Spleen (tissue), 11 donors: ENCODE measurements around the gene PTGIR. TPM values are rescaled to one million over a fixed set of nuclear protein-coding genes. Genes with fewer than 3 reads are reported as not detected.

ENCODE experiments used
- DNase-seq: peaks from one replicate; pipeline ENCODE4 v3.0.0-alpha.2; 2020
- H3K27ac ChIP-seq, 8 donors: fragments of 200-600 bp; sonication (generic) in 7 of 8; 1 replicate in 4 of 8; 2 replicates in 4 of 8; pipeline versions ENCODE4 v1.5.0 to v1.8.0; 2016 to 2021; ENCODE audit warnings: inconsistent platforms in 4 of 8, mild to moderate bottlenecking in 4 of 8, moderate library complexity in 1 of 8
- H3K27me3 ChIP-seq, 7 donors: fragments of 200-600 bp; sonication (generic) in 6 of 7; replicated peaks in 1 of 7; 1 replicate in 4 of 7; 2 replicates in 3 of 7; pipeline versions ENCODE4 v1.5.0 to v1.8.0; 2016 to 2021; ENCODE audit warnings: inconsistent platforms in 3 of 7, mild to moderate bottlenecking in 1 of 7
- H3K36me3 ChIP-seq, 6 donors: fragments of 200-600 bp; sonication (generic) in 5 of 6; 1 replicate in 4 of 6; 2 replicates in 2 of 6; pipeline versions ENCODE4 v1.5.0 to v1.8.0; 2016 to 2021; ENCODE audit warnings: inconsistent platforms in 2 of 6
- H3K4me1 ChIP-seq, 6 donors: fragments of 200-600 bp; sonication (generic) in 5 of 6; 1 replicate in 3 of 6; 2 replicates in 3 of 6; pipeline versions ENCODE4 v1.5.0 to v1.8.0; 2016 to 2021; ENCODE audit warnings: inconsistent platforms in 3 of 6
- H3K4me3 ChIP-seq, 8 donors: fragments of 200-600 bp; sonication (generic) in 7 of 8; 1 replicate in 4 of 8; 2 replicates in 4 of 8; pipeline versions ENCODE4 v1.5.0 to v1.8.0; 2016 to 2021; ENCODE audit warnings: inconsistent platforms in 4 of 8, mild to moderate bottlenecking in 4 of 8, moderate library complexity in 2 of 8
- H3K9me3 ChIP-seq, 8 donors: fragments of 200-600 bp; sonication (generic) in 7 of 8; 1 replicate in 4 of 8; 2 replicates in 4 of 8; pipeline versions ENCODE4 v1.5.0 to v1.8.0; 2016 to 2021; ENCODE audit warnings: inconsistent platforms in 4 of 8
- CTCF ChIP-seq, 11 experiments: fragments of 200-600 bp in 7 of 11; fragments of 450-650 bp in 4 of 11; sonication (generic) in 4 of 11; IDR thresholded peaks in 8 of 11; conservative IDR thresholded peaks in 3 of 11; 1 replicate in 7 of 11; 2 replicates in 4 of 11; pipeline versions ENCODE4 v1.4.0 to v1.8.0; 2016 to 2021; ENCODE audit warnings: antibody characterized with exemption in 11 of 11, inconsistent platforms in 4 of 11, mild to moderate bottlenecking in 1 of 11
- POLR2A ChIP-seq, 3 donors: fragments of 450-650 bp; IDR thresholded peaks; one replicate each; pipeline ENCODE4 v1.5.1; 2017; ENCODE audit warnings: antibody characterized with exemption in 3 of 3, mild to moderate bottlenecking in 1 of 3
- POLR2AphosphoS5 ChIP-seq, 3 donors: sonication (generic); formaldehyde crosslinking; IDR thresholded peaks; one replicate each; pipeline ENCODE4 v1.5.1; 2017; ENCODE audit warnings: antibody characterized with exemption in 3 of 3
- WGBS, 5 donors: extraction: QIAGEN DNeasy Blood & Tissue Kit in 3 of 5; methylation state at CpG; one replicate each; pipeline versions ENCODE4 v1.1.5 to v1.1.7; 2013 to 2018; 5-methylcytosine and 5-hydroxymethylcytosine counted together
- intact Hi-C: fragments of 100-400 bp; cut with DNase I; formaldehyde crosslinking; loops from one replicate; pipeline ENCODE4 v1.15.0; 2023; ENCODE audit warnings: low total_unique reads
- polyA plus RNA-seq, 3 donors: library from polyadenylated mRNA; stranded (reverse); fragments of 200-250 nt; gene quantifications; one replicate each; pipeline ENCODE4 v1.2.1, GENCODE V29; 2013
- total RNA-seq, 7 donors: library from RNA; depleted of rRNA in 3 of 7; stranded (reverse); fragments of >200 nt in 3 of 7; fragmentation: NEBNext Ultra II Directional in 4 of 7; extraction: Animal tissue kit (Norgen Biotek cat#: 25700) in 4 of 7; gene quantifications; one replicate each; pipeline versions ENCODE4 v1.1.0 to v1.2.1, GENCODE V29; 2016 to 2021
- donor health status: healthy with polysubstance abuse.
- donor health status: DM: no; HTN: no; CAD: no; lungs with moderate emphysema.
- donor health status: DM: no; HTN: no; CAD: no.
- donor health status: Bipolar disorder and iron deficiency.
- donor health status: healthy.
- donor health status: DM: no; HTN: no; CAD: no.
- donor health status: DM: yes; HTN: yes; CAD: no.

The PTGIR gene
- total and polyA plus RNA-seq, 10 donors = 5.4 to 18.6 (median 7.9) TPM

GRCh38 chr19:46613525-46613924, 11.4 kb downstream of the PTGIR start:
- intact Hi-C loops = loop anchor here (5.0 kb wide), 1 partner anchor 49 kb away; the partner anchor contains the start of gene DACT3
- peak; percentile 59 for DNase-seq

GRCh38 chr19:46611776-46612175, 13.1 kb downstream of the PTGIR start:
- TF ChIP-seq POLR2A (IDR thresholded peaks at IDR 0.05) (no peak), CTCF (IDR thresholded peaks at IDR 0.05 in 8 of 11, conservative IDR thresholded peaks at IDR 0.05 in 3 of 11) (no peak), POLR2AphosphoS5 (IDR thresholded peaks at IDR 0.05) (no peak)
- 34 to 59% (median 53%) methylated on average over 6 of the region's 6 CpGs for WGBS, 5 donors
- no peaks in the 10 kb centered on the region for H3K9me3 ChIP-seq
- peaks cover 4 to 42% (median 34%) of the 10 kb centered on the region in 6 donors for H3K36me3 ChIP-seq
- H3K4me1 ChIP-seq = peaks cover 22 to 78% (median 37%) of the 10 kb centered on the region in 6 donors
- peak overlapping the region in 7 of 8 donors; percentile 26 to 70 (median 57) for H3K27ac ChIP-seq
- DNase-seq = peak; percentile 72
- no peaks in the 10 kb centered on the region for H3K27me3 ChIP-seq
- intact Hi-C loops = loop anchor here (5.0 kb wide), 1 partner anchor 51 kb away; the partner anchor contains the start of gene DACT3
- H3K4me3 ChIP-seq = no peak overlapping the region

More at GRCh38 chr19:46613525-46613924, 11.4 kb downstream of the PTGIR start:
- Histone ChIP-seq H3K27me3 (no peaks in the 10 kb centered on the region), H3K27ac (no peak overlapping the region), H3K4me3 (no peak overlapping the region), H3K9me3 (no peaks in the 10 kb centered on the region), H3K36me3 (peaks cover 0 to 25% (median 17%) of the 10 kb centered on the region in 6 donors), H3K4me1 (peaks cover 30 to 95% (median 52%) of the 10 kb centered on the region in 6 donors)
- TF ChIP-seq POLR2AphosphoS5 (IDR thresholded peaks at IDR 0.05) (no peak), POLR2A (IDR thresholded peaks at IDR 0.05) (no peak), CTCF (IDR thresholded peaks at IDR 0.05 in 8 of 11, conservative IDR thresholded peaks at IDR 0.05 in 3 of 11) (no peak)
- 91 to 94% (median 92%) methylated on average over 21 to 22 of the region's 22 CpGs for WGBS, 5 donors

GRCh38 chr19:46610851-46611770, 13.8 kb downstream of the PTGIR start:
- Histone ChIP-seq H3K4me1 (peaks cover 20 to 78% (median 33%) of the 10 kb centered on the region in 6 donors), H3K4me3 (no peak overlapping the region), H3K9me3 (no peaks in the 10 kb centered on the region), H3K27me3 (no peaks in the 10 kb centered on the region), H3K36me3 (peaks cover 4 to 49% (median 41%) of the 10 kb centered on the region in 6 donors), H3K27ac (peak overlapping the region in 6 of 8 donors; percentile 8 to 70 (median 51))
- WGBS, 5 donors = 52 to 68% (median 56%) methylated on average over 17 of the region's 17 CpGs
- TF ChIP-seq POLR2AphosphoS5 (IDR thresholded peaks at IDR 0.05) (peak in 2 of 3 donors; percentile 37 to 39), CTCF (IDR thresholded peaks at IDR 0.05 in 8 of 11, conservative IDR thresholded peaks at IDR 0.05 in 3 of 11) (no peak)
- intact Hi-C loops = loop anchor here (5.0 kb wide), 1 partner anchor 51 kb away; the partner anchor contains the start of gene DACT3
- peak; percentile 69 for DNase-seq

- Histone ChIP-seq H3K4me1 (peaks cover 20 to 79% (median 36%) of the 10 kb centered on the region in 6 donors), H3K27ac (peak overlapping the region in 3 of 8 donors; percentile 45 to 67 (median 57)), H3K4me3 (no peak overlapping the region), H3K9me3 (no peaks in the 10 kb centered on the region), H3K27me3 (no peaks in the 10 kb centered on the region), H3K36me3 (peaks cover 4 to 56% (median 46%) of the 10 kb centered on the region in 6 donors)
- DNase-seq = peak; percentile 28
- intact Hi-C loops = loop anchor here (5.0 kb wide), 1 partner anchor 52 kb away; the partner anchor contains the start of gene DACT3
- no peak for TF ChIP-seq POLR2A (IDR thresholded peaks at IDR 0.05)
- no peak for TF ChIP-seq CTCF (IDR thresholded peaks at IDR 0.05 in 8 of 11, conservative IDR thresholded peaks at IDR 0.05 in 3 of 11)
- no peak for TF ChIP-seq POLR2AphosphoS5 (IDR thresholded peaks at IDR 0.05)
- WGBS, 5 donors = 64 to 69% (median 65%) methylated on average over 5 of the region's 5 CpGs
Observed at GRCh38 chr19:46610413-46610775, 14.5 kb downstream of the PTGIR start.
